ENCODE results near the gene ACER1. TPM values are rescaled to one million over a fixed set of nuclear protein-coding genes. Genes with fewer than 3 reads are reported as not detected.
A peak's percentile ranks its signal among the peaks of the same experiment; 100 is the strongest.

ACER1 gene
- total RNA-seq, 1 donor from 2014 or later = not detected

GRCh38 chr19:6272913-6273600 lies 60.4 kb downstream of the ACER1 start:
- intact Hi-C loops (cut with DNase I) = loop anchor here (1.0 kb wide), 1 partner anchor 207 kb away; no protein-coding TSS in a partner anchor
- DNase-seq (ENCODE audit: missing footprints) (no peak), ATAC-seq (no peak)

- ATAC-seq (peak; percentile 7), DNase-seq (ENCODE audit: missing footprints) (no peak)
- intact Hi-C loops (cut with DNase I) = no loop called here
Measured at GRCh38 chr19:6272411-6272791, 61.0 kb downstream of the ACER1 start.

- intact Hi-C loops (cut with DNase I) = no loop called here
- ATAC-seq (peak; percentile 88), DNase-seq (ENCODE audit: missing footprints) (peak; percentile 93)
Measured at GRCh38 chr19:6271721-6272410, 61.5 kb downstream of the ACER1 start.

GRCh38 chr19:6271251-6271650 lies 62.2 kb downstream of the ACER1 start:
- ATAC-seq = peak; percentile 7
- intact Hi-C loops (cut with DNase I) = no loop called here
- DNase-seq (ENCODE audit: missing footprints) = no peak

- DNase-seq (ENCODE audit: missing footprints) (no peak), ATAC-seq (no peak)
- intact Hi-C loops (cut with DNase I) = no loop called here
Measured at GRCh38 chr19:6270822-6271221, 62.6 kb downstream of the ACER1 start.

GRCh38 chr19:6270076-6270745 lies 63.2 kb downstream of the ACER1 start:
- ATAC-seq (no peak), DNase-seq (ENCODE audit: missing footprints) (no peak)
- intact Hi-C loops (cut with DNase I) = no loop called here

GRCh38 chr19:6269101-6269886 lies 64.1 kb downstream of the ACER1 start:
- intact Hi-C loops (cut with DNase I) = no loop called here
- ATAC-seq (no peak), DNase-seq (ENCODE audit: missing footprints) (no peak)

GRCh38 chr19:6268382-6268771 lies 65.0 kb downstream of the ACER1 start:
- ATAC-seq = no peak
- DNase-seq (ENCODE audit: missing footprints) = no peak
- intact Hi-C loops (cut with DNase I) = no loop called here

- intact Hi-C loops (cut with DNase I) = no loop called here
- DNase-seq (ENCODE audit: missing footprints) (no peak), ATAC-seq (no peak)
Measured at GRCh38 chr19:6267552-6268381, 65.6 kb downstream of the ACER1 start.

- no peak for ATAC-seq
- intact Hi-C loops (cut with DNase I) = no loop called here
- DNase-seq (ENCODE audit: missing footprints) = no peak
Measured at GRCh38 chr19:6264803-6265202, 68.6 kb downstream of the ACER1 start.

- DNase-seq (ENCODE audit: missing footprints) (no peak), ATAC-seq (no peak)
- intact Hi-C loops (cut with DNase I) = no loop called here
Measured at GRCh38 chr19:6263735-6264444, 69.5 kb downstream of the ACER1 start.

- ATAC-seq (no peak), DNase-seq (ENCODE audit: missing footprints) (no peak)
- intact Hi-C loops (cut with DNase I) = no loop called here
Measured at GRCh38 chr19:6263306-6263705, 70.1 kb downstream of the ACER1 start.

GRCh38 chr19:6262519-6262918 lies 70.9 kb downstream of the ACER1 start:
- ATAC-seq (no peak), DNase-seq (ENCODE audit: missing footprints) (no peak)
- intact Hi-C loops (cut with DNase I) = no loop called here

- intact Hi-C loops (cut with DNase I) = no loop called here
- no peak for ATAC-seq
- no peak for DNase-seq (ENCODE audit: missing footprints)
Measured at GRCh38 chr19:6261883-6262282, 71.5 kb downstream of the ACER1 start.

GRCh38 chr19:6260912-6261650 lies 72.3 kb downstream of the ACER1 start:
- ATAC-seq (no peak), DNase-seq (ENCODE audit: missing footprints) (no peak)
- intact Hi-C loops (cut with DNase I) = no loop called here

- DNase-seq (ENCODE audit: missing footprints) (no peak), ATAC-seq (no peak)
- intact Hi-C loops (cut with DNase I) = no loop called here
Measured at GRCh38 chr19:6260376-6260775, 73.0 kb downstream of the ACER1 start.

- intact Hi-C loops (cut with DNase I) = no loop called here
- ATAC-seq (no peak), DNase-seq (ENCODE audit: missing footprints) (no peak)
Measured at GRCh38 chr19:6259312-6259861, 74.0 kb downstream of the ACER1 start.

All from Right ventricle myocardium inferior (tissue), 1 donor.